ENCODE results near the gene MXI1.

MXI1 gene

GRCh38 chr10:110207011-110207804 is at the start of gene MXI1:
Gene MXI1 (plus strand): TSS chr10:110207605. CDS start chr10:110207809, 204 bp downstream.
- DNase-seq, result peak; percentile 97

DNA sequence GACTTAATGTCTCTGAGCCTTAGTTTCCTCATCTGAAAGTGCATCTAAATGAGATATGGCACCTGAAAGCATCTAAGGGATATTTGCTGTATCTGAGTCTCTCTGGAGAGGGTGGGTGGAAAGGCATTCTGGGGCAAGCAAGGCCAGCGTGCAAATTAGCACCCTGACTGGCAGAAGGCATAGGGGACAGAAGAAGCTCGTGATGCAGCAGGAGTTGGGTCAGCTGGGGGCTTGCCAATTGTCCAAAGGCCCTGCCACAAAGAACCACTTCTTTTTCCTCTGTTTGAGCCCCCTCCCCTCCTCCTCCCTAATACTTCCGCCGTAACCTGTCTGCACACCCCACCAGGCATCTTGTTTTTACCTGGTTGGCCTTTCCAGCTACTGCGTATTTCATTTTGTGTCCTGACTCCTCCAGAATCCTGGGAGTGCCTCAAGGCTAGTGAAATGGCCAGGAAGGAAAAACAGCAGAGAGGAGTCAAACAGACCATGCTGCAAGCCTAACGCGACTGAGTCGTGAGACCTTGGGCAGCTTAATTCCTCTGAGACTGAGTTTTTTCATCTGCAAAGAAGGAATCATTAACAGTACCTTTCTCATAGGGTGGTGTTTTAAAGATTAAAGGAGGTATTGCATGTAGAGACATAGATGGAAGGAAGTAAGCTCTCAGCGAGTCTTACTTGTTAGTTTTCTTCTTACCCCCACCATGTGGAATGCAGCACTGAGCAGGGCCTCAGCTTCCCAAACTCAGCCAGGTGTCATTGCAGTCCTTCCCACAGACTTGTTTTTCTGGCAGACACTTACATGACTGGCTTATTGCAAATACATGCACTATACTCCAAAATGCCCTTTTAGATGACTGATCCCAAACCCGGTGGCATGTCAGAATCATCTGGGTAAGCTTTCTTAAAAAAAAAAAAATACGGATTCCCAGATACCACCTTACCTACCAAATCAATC is 49.1 kb upstream of the MXI1 start:
- DNase-seq, result no peak

DNA sequence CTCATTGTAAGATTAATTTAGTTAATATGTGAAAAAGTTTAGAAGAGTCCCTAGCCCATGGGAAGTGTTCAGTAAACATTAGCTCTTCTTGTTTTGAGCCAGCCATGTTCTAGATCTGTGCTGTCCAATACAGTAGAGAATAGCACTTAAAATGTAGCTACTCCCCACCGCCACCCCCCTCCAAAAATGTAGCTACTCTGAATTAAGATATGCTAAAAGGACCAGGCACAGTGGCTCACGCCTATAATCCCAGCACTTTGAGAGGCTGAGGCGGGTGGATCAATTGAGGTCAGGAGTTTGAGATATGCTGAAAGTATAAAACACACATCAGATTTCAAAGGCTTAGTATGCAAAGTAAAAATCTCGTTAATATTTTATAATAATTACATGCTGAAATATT is 47.3 kb upstream of the MXI1 start:
- DNase-seq, result no peak

DNA sequence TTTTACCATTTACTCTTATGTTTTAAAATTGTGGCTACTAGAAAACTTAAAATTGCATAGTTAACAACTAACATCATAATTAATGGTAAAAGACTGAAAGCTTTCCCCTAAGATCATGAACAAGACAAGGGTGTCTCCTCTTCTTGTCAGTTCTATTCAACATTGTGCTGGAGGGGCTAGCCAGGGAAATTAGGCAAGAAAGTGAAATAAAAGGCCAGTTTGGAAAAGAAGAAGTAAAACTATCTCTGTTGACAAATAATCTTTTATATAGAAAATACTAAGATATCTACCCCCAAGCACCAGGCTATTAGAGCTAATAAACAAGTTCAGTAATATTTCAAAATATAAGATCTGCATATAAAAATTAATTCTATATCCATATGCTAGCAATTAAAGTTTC is 46.9 kb upstream of the MXI1 start:
- no peak for DNase-seq

DNA sequence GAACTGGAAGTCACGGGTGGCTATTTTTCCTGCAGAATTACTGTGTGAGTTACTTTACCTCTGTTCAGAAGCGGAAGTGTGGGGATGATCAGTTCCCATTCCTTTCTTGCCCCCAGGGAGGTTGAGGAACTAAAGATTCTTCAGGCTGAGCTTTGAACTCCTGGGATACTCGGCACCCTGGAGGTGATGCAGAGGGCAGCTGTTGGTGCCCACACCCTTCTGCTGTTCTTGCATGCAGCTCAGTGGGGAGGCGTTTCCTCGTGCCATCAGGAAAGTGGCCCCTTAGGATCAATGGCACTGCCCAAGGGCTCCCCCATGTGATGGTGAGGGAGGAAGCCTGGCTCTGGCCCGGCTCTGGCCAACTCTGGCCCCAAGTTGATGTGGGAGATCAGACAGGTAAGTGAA is 44.7 kb upstream of the MXI1 start:
- DNase-seq, result peak; percentile 30 to 49

DNA sequence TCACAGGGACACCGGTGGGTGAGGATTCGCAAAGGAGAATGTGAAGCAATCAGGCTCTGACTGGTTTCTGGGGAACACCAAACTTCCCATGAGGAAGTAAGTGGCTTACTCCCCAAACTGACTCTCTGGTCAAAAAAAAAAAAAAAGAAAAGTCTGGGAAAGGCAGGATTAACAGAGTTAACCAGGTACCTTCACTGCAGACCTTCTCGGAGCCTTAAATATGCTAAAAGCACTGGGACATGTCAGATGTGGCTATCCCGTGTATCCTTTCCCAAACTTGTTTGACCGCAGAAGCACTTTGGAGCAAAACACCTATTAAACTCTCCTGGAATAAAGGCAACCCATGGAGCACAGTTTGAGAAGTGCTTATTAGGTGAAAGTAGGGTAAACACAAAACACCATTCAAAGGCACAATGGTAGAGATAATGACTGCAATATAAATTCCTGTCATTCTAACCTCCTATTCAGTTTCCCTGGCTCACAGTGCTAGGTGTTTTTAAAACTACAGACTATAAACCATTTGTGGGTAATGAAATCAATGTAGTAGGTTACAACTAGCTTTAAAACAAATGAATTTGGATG is 44.1 kb upstream of the MXI1 start:
- no peak for DNase-seq

GRCh38 chr10:110163841-110164240 is 43.6 kb upstream of the MXI1 start:
- DNase-seq, result no peak

DNA sequence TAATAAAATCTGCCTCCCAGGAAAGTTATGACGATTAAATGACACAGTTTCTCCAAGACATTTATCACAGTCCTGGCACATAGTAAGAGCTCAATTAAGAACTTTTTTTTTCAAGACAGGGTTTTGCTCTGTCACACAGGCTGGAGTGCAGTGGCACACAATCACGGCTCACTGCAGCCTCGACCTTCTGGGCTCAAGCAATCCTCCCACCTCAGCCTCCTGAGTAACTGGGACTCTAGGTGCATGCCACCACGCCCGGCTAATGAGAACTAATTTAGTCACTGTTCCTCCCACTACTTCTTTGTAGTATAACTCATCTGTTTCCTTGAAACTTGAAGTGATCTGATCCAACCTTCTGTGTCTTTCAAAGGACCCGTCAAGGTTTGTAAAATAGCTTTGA is 42.2 kb upstream of the MXI1 start:
- DNase-seq, result no peak

- no peak for DNase-seq
Observed at GRCh38 chr10:110167149-110167548, 40.3 kb upstream of the MXI1 start.

GRCh38 chr10:110168601-110169481 is 38.6 kb upstream of the MXI1 start:
- no peak for DNase-seq

DNA sequence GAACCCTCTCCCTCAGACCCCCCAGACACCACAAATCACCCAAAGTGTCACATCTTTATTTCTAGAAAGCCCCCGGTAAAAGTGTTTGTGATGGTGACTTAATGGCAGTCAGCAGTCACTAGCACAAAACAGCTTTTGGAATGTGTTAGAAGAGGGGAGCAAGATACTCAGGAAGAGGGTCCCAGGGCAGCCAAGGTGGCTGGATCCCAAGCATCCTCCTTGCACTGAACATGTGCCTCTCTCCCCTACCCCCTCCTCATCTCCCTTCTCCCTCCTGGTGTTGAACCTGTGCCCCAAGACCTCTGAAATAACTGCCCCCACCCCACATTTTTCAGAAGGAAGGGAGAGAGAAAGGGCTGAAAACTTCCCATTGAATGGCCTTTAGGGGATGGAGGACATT is 37.8 kb upstream of the MXI1 start:
- no peak for DNase-seq

- DNase-seq, result peak; percentile 19 to 46
Observed at GRCh38 chr10:110170142-110170971, 37.0 kb upstream of the MXI1 start.

DNA sequence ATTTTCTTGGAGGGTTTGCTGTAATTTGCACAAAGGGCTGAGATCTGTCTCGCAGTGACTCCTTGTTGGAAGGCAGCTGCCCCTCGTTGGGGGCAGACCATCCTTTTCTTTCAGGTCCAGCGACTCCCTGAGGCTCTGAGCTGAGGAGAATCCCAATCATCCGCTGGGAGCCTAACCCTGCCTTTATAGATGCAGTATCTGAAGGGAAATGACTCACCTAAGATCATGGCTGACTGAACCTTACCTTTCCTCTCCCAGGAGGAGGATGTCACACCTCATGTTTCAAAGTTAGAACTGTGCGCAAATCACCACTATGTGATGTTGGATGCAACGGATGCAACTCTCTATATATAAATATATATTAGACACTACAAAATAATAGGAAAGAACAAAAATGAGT is 36.4 kb upstream of the MXI1 start:
- DNase-seq, result no peak

GRCh38 chr10:110172155-110172554 is 35.2 kb upstream of the MXI1 start:
- DNase-seq, result no peak

GRCh38 chr10:110174201-110174600 is 33.2 kb upstream of the MXI1 start:
- DNase-seq, result no peak

DNA sequence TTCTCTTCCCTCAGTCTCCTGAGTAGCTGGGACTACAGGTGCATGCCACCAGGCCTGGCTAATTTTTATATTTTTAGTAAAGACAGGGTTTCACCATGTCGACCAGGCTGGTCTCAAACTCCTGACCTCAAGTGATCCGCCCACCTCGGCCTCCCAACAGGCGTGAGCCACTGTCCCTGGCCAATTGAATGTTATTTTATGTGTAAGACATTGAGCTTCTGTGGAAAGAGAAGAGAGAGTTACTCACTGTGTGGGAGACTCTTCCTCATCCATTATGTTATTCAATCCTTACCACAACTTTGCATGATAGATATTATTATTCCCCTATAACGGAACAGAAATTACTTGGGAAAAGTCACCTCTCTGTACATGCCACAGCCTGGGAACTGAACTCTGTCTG is 32.6 kb upstream of the MXI1 start:
- DNase-seq, result no peak

GRCh38 chr10:110175406-110175805 is 32.0 kb upstream of the MXI1 start:
- DNase-seq, result no peak

DNA sequence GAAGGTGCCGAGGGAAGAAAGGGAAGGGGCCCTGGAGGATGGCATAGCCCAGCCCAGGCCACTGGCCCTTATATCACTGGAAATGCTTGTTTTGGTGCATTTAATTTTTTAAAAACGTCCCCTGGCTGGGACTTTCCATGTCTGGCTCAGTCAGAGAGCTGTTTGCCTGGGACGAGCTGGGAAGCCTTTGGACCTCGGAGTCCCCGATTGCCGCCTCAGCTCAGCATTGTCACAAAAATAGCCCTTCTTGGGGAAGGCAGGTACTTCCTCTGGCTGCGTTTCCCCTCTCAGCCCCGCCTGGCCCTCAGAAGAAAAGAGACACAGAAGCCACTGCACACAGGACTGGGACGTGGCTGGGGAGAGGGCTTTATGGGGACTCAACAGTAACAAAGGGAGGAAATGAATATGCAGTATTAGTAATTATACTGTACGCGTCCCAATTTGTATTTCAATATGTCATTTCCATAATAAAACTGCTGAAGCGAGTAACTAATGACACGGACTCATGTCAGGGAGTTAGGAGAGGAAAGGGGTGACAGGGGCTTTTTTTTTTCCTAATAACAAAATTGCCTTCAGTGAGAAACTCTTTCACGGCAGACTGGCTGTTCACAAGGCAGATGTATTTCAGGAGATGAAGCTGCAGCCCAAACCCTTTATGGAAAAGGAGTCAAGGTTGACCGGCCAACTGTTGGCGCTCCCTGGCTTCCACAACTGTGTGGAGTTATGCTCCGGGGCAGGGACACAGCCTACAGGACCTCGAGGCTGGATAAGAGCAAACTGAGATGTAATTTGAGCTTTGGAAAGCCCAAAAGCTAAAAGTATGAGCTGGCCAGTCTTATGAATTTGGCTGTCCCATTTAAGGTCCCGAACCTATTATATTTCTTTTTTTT is 31.0 kb upstream of the MXI1 start:
- peak; percentile 31 to 42 for DNase-seq

DNA sequence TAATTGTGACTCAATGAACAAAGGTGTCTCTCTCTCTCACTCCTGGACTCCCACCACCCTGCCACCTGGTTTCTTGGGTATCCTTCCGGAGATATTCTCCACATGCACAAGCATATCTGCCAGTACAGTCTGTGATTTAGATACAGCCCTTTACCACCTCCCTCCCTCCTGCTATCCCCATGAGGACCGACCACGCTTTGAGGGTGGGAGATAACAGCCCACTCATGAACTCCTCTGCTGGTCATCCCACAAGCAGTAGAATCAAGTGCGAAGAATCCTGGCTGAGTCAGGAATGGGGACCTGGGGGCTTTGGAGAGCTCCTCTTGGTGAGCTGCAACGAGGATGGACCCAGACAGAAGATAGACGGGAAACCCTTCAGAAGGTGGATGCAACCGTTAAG is 28.2 kb upstream of the MXI1 start:
- no peak for DNase-seq

GRCh38 chr10:110181451-110181850 is 26.0 kb upstream of the MXI1 start:
- no peak for DNase-seq

DNA sequence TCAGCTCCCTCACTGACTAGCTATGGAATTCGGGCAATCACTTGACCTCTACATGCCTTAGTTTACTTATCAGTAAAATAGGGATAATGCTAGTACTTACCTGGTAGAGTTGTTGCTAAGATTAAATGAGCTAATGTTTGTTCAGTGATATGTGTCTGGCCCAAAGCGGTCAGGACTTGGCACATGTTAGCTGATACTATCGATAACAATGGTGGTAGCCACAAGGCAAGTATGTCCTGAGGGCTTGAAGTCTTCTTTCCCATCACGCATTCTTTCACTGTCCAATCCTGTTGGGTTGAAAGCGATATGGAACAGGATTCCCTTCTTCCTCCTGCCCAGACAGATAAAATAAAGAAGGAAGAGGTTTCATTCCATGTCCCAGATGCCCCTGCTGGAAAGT is 25.5 kb upstream of the MXI1 start:
- DNase-seq, result no peak
